A673 (cell line): ENCODE measurements around the gene ZNF430. TPM values are rescaled to one million over a fixed set of nuclear protein-coding genes. Genes with fewer than 3 reads are reported as not detected.

Source experiments
- BruUV-seq: library from RNA; stranded (reverse); fragments of 400-500 nt; replicated peaks from 2 replicates; lab custom pipeline; 2021; lab: Mats Ljungman, UMichigan
- CTCF ChIA-PET: fragments of 300-600 bp; sonication (Branson Sonifier 250); formaldehyde crosslinking; loops from one replicate; lab custom pipeline; 2022; ENCODE audit warnings: antibody characterized with exemption; lab: Charles Lee
- POLR2A ChIA-PET: fragments of 300-600 bp; sonication (Branson Sonifier 250); formaldehyde crosslinking; loops from one replicate; lab custom pipeline; 2022; ENCODE audit warnings: antibody characterized with exemption; ENCODE audit not compliant: low non-redundant PET; lab: Charles Lee
- DNase-seq: peaks from one replicate; pipeline ENCODE4 v3.0.0-alpha.2; 2015; ENCODE audit warnings: low spot score
- H3K27ac ChIP-seq: fragments of 200-600 bp; sonication (generic); 2 replicates; pipeline ENCODE4 v1.5.1; 2016; ENCODE audit warnings: mixed run types, low read depth, mild to moderate bottlenecking, mixed read lengths, antibody characterized with exemption, low read length; ENCODE audit not compliant: poor library complexity, severe bottlenecking
- H3K27me3 ChIP-seq: fragments of 200-600 bp; sonication (generic); replicated peaks from 2 replicates; pipeline ENCODE4 v1.6.1; 2017; ENCODE audit warnings: mixed run types, low read depth, mild to moderate bottlenecking, mixed read lengths, antibody characterized with exemption, low read length; ENCODE audit not compliant: insufficient read depth, poor library complexity
- H3K36me3 ChIP-seq: fragments of 200-600 bp; sonication (generic); 2 replicates; pipeline ENCODE4 v1.6.1; 2016; ENCODE audit warnings: mixed run types, mild to moderate bottlenecking, mixed read lengths, antibody characterized with exemption, low read length; ENCODE audit not compliant: insufficient read depth, poor library complexity, severe bottlenecking
- H3K4me1 ChIP-seq: fragments of 200-600 bp; sonication (generic); 2 replicates; pipeline ENCODE4 v1.6.1; 2017; ENCODE audit warnings: mixed run types, mild to moderate bottlenecking, mixed read lengths, antibody characterized with exemption, low read length; ENCODE audit not compliant: insufficient read depth, poor library complexity, severe bottlenecking
- H3K4me3 ChIP-seq: fragments of 200-600 bp; sonication (generic); 2 replicates; pipeline ENCODE4 v1.5.1; 2016; ENCODE audit warnings: low read depth, mixed run types, mild to moderate bottlenecking, mixed read lengths, low read length; ENCODE audit not compliant: poor library complexity, severe bottlenecking
- H3K9me3 ChIP-seq: fragments of 200-600 bp; sonication (generic); 2 replicates; pipeline ENCODE4 v1.6.1; 2016; ENCODE audit warnings: mixed run types, low read depth, mild to moderate bottlenecking, mixed read lengths, antibody characterized with exemption, low read length; ENCODE audit not compliant: poor library complexity, severe bottlenecking
- CTCF ChIP-seq: fragments of 300-800, 200-600 bp; sonication (generic); conservative IDR thresholded peaks from 2 replicates; pipeline ENCODE4 v1.5.1; 2017; ENCODE audit warnings: low read depth, mild to moderate bottlenecking, antibody characterized with exemption, low read length, moderate library complexity, mixed read lengths
- EZH2 ChIP-seq: fragments of 200-600 bp; sonication (generic); IDR thresholded peaks from 2 replicates; pipeline ENCODE4 v1.6.1; 2017; ENCODE audit warnings: borderline replicate concordance, low read depth, mild to moderate bottlenecking, mixed read lengths, antibody characterized with exemption, low read length; ENCODE audit not compliant: poor library complexity, severe bottlenecking
- intact Hi-C: fragments of 100-400 bp; cut with micrococcal nuclease; formaldehyde crosslinking; loops from one replicate; pipeline ENCODE4 v1.10.0; 2022; ENCODE audit not compliant: unreplicated experiment
- total RNA-seq: library from RNA; stranded (reverse); gene quantifications from 2 replicates; pipeline ENCODE4 v1.2.3, GENCODE V29; 2021

The ZNF430 gene
- total RNA-seq, 1 experiment from 2014 or later, result 12.4 TPM

- BruUV-seq, result no TSS peak
- POLR2A ChIA-PET, result no interaction called here
Measured at GRCh38 chr19:21094347-21095025, 74.0 kb downstream of the ZNF430 start.

GRCh38 chr19:21098291-21098690 is 77.8 kb downstream of the ZNF430 start:
- no peak overlapping the region for H3K4me3 ChIP-seq
- intact Hi-C loops, result no loop called here
- no peaks in the 10 kb centered on the region for H3K27me3 ChIP-seq
- TF ChIP-seq CTCF, result no peak
- no peak for TF ChIP-seq EZH2
- H3K4me1 ChIP-seq, result no peaks in the 10 kb centered on the region
- no peak overlapping the region for H3K27ac ChIP-seq
- ChIA-PET POLR2A (no interaction called here), CTCF (no interaction called here)
- no TSS peak for BruUV-seq
- DNase-seq, result no peak
- no peaks in the 10 kb centered on the region for H3K9me3 ChIP-seq
- no peaks in the 10 kb centered on the region for H3K36me3 ChIP-seq

More at GRCh38 chr19:21094347-21095025, 74.0 kb downstream of the ZNF430 start:
- peaks cover 4% of the 10 kb centered on the region for H3K4me1 ChIP-seq
- TF ChIP-seq EZH2, result no peak
- no peak for TF ChIP-seq CTCF
- DNase-seq, result no peak
- no peak overlapping the region for H3K27ac ChIP-seq
- no peak overlapping the region for H3K4me3 ChIP-seq
- H3K27me3 ChIP-seq, result no peaks in the 10 kb centered on the region
- intact Hi-C loops, result no loop called here
- no peaks in the 10 kb centered on the region for H3K9me3 ChIP-seq
- CTCF ChIA-PET, result no interaction called here
- no peaks in the 10 kb centered on the region for H3K36me3 ChIP-seq

- no peak overlapping the region for H3K4me3 ChIP-seq
- no TSS peak for BruUV-seq
- H3K4me1 ChIP-seq, result no peaks in the 10 kb centered on the region
- no peak overlapping the region for H3K27ac ChIP-seq
- TF ChIP-seq CTCF (no peak), EZH2 (no peak)
- no peaks in the 10 kb centered on the region for H3K9me3 ChIP-seq
- H3K36me3 ChIP-seq, result peaks cover 4% of the 10 kb centered on the region
- CTCF ChIA-PET, result no interaction called here
- POLR2A ChIA-PET, result no interaction called here
- no peaks in the 10 kb centered on the region for H3K27me3 ChIP-seq
- intact Hi-C loops, result no loop called here
- DNase-seq, result no peak
Measured at GRCh38 chr19:21101521-21102242, 81.2 kb downstream of the ZNF430 start.
